GM19193 (cell line): ENCODE data around the gene ELL2.

ENCODE experiments used
- POLR2A ChIP-seq: IDR thresholded peaks from 4 replicates; pipeline ENCODE4 v1.6.1; 2011; ENCODE audit not compliant: insufficient read depth, insufficient read length; ENCODE audit errors: extremely low read depth

The ELL2 gene

DNA sequence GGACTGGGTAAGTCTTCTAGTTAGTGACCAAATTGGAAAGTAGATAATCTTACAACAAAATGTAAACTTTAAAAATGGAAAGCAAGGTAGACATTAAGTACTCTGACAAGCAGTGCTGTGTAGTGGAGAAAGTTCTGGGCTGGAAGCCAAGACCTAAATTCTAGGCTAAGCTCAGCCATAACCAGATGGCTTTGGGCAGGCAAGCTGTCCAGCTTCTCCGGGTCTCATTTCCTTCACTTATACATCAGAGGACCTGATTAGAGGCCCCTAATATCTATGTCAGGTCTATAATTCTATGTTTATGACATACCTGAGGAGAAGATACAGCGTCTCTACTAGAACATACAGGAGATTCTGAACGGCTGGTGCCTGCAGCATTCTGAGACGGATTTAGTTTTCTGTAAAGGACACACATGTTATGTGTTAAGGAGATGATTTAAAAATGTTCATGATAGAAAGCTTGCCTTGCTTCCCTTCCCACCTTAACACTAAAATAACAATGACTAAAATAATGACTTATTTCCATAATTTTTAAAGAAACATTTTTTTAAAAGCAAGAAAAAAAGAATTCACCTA, 61.2 kb downstream of the ELL2 start:
- no peak for TF ChIP-seq POLR2A

DNA sequence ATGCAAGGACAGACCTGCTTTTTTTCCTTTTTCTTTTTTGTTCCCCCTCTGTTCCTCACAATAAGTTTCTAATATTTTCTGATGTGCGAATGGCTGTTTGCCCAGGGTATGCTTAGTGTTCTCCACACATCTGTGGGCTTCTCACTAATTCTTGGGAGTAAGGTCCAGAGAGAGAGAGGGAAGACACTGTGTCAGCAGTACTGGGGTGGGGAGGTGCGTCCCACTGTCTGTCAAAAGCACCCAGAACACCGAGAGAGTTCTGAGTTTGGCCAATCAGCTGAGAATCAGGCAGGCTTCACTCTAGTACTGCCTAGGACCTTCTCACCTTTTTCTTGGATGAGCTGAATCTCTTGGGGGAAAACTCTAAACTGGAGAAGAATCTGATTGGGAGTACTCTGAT, 61.8 kb downstream of the ELL2 start:
- TF ChIP-seq POLR2A = no peak

DNA sequence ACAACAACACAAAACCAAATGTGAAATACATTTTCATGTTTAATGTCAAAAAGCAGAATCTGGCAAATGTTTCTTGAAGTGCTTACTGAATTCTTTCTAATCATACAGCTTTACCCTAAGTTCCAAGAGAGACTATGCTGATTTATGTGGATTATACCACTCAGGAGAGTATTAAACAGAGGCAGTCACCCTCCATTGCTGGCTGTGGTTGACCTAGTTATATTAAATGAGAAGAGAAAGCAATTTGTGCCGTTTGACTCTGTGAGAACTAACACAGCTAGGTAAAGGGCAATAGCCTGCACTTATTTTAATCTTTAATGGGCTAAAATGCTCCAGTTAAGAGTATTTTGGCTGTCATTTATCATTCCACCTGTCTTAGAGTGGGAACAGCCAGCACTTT, 62.6 kb downstream of the ELL2 start:
- no peak for TF ChIP-seq POLR2A

DNA sequence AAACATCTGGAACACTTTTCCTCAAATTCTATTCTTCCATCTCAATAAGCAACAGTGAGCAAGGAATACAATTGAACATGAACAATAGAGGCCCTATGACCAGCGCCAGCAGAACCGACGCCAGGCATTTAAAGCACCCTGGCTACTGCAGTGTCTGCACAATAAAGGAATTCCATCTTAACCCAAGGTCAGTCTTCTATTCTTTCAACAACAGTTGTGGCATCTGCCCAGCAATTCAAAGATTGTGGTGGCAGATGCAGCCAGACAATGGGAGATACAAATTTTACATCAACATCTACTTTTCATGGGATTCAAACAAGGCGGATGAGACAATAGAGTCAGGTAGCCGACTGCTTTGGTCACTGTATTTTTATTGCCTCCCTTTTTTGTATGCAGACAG, 65.9 kb downstream of the ELL2 start:
- no peak for TF ChIP-seq POLR2A

DNA sequence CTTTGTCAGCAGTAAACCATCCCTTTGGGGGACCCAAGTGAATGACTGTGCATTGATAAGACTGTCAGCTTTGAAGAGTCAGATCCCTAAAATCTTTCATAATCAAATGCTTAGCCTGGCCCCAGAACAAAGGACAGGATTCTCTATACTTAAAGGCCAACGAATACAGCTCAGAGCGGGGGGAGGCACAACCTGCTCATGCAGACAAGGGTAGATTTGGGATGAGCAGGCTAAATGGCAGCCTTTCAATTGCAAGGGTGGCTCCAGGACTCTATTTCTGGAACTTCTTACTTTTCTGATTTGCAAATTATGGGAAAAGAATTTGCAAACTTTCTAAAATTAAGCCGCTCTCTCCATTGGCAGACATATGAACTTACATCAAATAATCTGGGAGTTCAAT, 66.4 kb downstream of the ELL2 start:
- no peak for TF ChIP-seq POLR2A

DNA sequence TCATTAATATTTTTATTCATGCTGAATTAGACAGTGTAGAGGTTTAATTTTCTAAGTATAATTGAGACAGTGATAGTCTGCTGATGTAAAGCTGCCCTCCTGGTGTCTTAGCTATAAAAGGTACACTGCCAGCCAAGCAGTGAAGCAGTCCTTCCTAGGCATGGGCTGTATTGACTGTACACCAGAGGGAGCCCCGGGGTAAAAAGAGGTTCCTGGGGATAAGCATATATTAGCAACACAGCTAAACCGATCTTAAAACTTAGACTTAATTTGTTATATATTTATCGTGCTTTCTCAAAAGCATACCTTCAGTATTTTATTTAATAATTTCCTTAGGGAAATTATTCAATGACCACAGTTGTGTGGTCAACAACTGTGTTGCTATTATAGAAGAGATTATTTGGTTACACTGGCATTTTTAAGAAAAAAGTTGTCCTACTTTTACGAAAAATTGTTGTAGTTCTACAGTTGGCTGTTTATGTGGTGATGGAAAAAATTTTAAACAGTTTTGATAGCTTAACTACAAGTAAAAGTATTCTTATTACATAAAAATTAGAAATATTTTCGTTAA, 68.8 kb downstream of the ELL2 start:
- no peak for TF ChIP-seq POLR2A

DNA sequence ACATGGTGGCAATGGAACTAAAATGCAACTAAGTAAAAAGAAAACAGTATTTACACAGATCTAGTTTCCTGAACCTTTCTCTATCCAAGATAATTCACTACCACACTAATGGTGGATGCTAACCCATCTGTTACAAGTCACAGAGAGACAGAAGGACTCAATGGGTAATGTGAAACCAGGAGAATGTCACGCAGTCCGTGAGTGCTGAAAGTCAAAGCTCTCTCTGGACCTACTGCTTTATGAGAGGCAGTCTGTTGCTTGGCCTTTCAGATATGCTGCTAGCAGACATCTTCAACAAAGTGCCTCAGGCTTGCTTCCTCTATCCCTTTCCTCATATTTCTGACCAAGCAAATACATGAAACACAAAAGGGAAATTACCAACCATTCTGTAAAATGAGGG, 70.2 kb downstream of the ELL2 start:
- TF ChIP-seq POLR2A = no peak

DNA sequence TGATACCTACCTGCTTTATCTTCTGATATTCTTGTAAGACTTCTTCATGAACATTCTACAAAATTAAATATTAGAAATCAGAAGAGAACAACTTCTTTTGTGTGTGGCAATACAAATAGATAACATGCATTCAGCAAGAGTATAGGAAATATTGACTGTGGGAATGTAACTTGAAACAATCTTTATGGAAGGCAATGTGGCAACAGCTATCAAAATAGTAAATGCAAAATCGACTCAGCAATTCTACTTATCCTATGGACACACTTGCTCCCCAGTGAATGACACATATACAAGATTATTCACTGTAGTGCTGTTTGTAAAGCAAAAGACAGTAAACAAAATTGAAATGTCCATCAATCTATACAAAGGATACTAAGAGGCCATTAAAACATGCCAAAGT, 72.6 kb downstream of the ELL2 start:
- TF ChIP-seq POLR2A = no peak

DNA sequence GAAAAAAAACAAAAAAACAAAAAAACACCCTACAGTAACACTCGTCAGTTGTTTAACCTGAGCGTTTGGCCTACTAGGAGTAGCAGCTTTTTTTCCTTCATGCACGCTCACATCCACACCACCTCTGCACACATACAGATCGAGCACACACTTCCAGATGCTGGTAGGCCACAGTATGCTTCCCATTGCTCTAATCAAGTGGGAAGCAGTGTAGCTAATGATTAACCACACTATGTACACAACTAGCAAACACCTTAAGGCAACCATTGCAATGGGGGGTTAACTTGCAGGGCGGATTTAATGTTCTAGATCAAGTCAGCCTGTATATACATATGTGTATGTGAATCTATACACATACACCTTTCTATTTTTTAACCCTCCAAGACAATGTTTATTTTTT, 73.7 kb downstream of the ELL2 start:
- no peak for TF ChIP-seq POLR2A

DNA sequence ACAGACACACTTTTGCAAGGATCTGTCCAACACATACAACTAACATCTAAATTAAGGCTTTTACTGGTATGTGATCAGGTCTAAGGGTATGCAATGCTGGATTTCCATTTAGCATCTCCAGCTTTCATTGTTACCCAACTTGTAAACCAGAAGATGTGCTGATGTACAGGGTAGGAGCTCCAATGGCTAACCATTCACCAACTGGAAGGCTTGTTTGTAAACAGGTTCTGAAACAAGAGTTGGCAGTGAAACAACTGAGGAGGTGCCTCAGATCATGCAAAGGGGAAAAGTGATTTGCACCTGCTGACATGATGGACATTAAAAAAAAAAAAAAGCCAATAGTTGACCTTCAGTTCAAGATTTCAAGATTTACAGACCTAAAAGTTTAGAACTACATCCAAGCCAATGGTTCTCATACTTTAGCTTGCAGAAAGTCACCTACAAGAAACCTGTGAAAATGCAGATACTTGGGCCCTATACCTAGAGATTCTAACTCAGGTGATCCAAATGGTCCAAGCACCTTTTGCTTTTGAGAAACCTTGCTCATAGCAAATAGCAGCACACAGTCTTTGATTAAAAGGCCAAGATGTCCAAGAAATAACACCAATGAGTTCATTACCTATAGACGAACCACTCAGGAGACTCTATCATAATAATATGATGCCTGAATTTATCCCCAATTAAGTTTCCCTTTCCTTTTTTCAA, 75.2 kb downstream of the ELL2 start:
- no peak for TF ChIP-seq POLR2A

DNA sequence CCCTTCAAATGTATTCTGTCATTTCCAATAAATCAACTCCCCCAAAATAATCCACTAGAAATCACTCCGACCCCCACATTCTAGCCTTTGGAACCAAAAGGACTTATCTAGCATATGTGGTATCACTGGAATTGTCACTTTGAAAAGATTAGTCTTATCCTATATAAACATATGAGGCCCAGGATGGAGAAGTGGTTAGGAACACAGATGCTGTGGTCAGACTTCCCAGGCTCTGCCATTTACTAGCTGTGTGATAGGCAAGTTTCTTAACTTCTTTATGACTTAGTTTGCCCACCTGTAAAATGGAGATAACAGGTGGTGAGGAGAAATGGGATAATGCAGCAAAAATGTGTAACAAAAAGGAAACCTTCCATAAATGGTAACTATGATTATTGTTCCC, 77.1 kb downstream of the ELL2 start:
- TF ChIP-seq POLR2A = no peak

DNA sequence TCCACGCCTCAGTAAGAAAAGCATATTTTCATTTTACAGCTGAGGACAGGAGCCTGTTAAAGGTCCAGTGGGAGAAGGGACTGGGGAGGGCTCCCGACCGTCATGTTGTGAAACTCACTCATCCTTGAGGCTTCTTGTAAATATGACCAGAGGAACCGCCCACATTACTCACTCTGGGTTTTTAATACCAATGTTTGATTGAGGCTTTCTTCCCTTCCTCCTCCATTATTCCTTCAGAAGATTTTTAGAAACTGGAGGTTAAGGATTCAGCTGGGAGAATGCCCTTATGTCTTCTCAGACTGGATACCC, 77.7 kb downstream of the ELL2 start:
- no peak for TF ChIP-seq POLR2A

DNA sequence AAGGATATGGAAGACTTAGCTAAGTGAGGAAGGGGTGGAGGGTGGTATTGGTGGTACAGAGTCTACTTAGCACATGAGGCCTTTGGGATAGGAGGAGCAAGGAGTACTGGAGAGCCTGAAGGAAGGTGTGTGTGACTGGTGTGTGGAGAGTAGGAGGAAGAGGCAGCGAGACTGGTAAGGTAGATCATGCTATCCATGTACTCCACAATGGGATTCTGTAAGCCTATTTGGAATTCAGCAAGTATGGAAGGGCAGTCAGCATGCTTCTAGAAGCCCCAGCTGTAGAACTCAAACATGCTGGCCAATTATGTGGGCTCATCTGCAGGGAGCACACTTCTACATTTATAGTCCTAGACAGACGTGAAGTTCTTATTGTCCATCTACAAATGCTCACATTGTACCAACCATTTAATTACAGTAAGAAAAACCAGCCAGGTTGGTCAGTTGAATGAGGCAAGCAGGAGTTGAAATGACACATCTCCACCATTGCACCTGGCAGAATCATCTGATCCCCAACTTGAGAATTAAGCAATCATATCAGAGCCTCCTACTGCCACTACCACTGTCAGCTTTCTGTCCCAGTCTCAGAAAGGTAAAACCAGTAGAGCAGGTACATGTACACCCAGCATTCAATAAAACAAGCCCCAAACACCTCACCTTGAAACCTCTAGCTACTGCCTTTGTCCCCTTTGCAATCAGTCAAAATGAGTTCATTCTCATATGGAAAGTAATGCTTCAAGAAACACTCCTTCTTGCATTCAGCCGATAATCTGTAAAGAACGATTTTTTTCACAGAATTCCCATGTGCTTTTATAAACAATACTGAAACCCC, 78.2 kb downstream of the ELL2 start:
- peak; percentile 23 for TF ChIP-seq POLR2A

DNA sequence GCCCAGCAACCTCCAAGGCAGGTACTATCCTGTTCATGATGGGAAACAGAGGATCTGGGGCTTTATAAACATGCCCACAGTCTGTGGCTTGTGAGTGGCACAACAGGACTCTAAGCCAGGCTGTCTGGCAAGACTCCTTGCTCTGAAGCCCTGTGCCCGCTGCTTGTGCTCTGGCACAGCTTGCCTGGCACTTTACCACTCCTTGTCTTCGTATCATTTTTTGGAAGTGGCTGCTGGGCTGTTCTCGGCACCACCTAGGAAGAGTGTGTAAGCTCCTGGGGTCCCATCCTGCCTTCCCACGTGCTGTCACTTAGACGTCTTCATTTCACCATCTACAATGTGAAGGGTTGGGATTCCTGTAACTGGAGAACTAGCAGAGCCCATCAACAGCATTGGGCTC, 79.8 kb downstream of the ELL2 start:
- no peak for TF ChIP-seq POLR2A

DNA sequence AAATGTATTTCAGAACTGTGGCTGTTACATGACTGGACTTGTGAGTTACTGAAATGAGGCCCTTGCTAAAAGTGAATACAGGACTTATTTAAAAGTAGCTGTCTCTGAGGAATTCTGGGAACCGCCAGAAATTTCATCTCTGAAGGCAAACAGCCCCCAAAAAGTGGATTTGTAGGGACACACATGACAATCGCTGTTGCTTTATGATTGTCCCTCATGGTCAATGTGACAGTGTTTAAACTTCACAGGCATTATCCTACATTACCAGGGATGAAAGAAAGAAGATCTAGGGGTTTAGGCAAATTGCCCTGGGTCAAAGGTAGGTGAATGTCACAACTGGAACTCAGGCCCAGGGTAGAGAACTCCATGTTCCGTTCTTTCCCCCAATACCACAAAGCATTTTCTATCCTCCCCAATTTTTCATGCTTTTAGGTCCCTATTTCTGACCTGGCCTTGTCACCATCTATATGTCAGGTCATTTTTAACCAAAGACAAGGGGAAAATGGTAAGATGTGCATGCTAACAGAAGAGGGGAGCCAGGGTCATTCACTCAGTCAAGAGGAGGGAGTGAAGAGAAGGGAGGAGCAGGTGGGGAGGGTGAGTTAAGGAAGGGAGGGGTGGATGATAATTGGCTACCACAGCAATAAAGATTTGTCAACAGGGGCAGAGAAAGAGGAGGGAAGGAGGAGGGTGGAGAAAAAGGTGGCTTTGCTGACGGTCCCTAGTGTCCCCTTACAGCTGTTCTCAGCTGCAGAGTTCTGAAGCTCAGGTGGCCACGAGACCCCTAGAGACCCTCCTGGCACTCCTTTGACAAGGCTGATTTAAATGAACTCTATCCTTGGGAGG, 81.3 kb downstream of the ELL2 start:
- TF ChIP-seq POLR2A = no peak

DNA sequence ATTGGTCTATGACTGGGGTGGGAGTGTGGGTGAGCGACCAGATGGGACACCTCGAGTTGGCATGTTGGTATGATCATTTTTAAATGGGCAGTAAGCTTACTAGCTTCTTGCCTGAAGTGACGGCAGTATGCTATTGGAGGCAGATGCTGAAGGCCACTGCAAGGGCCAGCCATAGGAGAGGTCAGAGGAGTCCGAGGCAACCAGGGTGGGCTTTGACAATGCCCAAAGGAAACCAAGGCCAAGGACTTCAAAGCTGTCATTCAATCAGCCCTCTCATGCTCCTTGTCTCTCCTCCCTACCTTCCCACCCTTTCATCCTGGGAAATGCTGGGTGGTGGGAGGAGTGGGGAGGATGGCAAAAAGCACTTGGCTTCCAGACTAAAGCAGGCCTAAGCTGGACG, 82.0 kb downstream of the ELL2 start:
- no peak for TF ChIP-seq POLR2A
